Stomach (tissue), 9 donors: ENCODE results near the gene SURF6. TPM values are rescaled to one million over a fixed set of nuclear protein-coding genes. Genes with fewer than 3 reads are reported as not detected.
A peak's percentile ranks its signal among the peaks of the same experiment; 100 is the strongest.

Source experiments
- DNase-seq, 2 donors: peaks; one replicate each; pipeline versions ENCODE4 v3.0.0 to v3.0.0-alpha.2; 2013 to 2019
- H3K27ac ChIP-seq, 5 donors: fragments of 200-600 bp in 4 of 5; sonication (generic) in 4 of 5; one replicate each; pipeline ENCODE4 v1.5.1; 2013 to 2019; ENCODE audit warnings: mild to moderate bottlenecking in 1 of 5, moderate library complexity in 1 of 5
- H3K27me3 ChIP-seq, 3 donors: fragments of 200-600 bp; sonication (generic); one replicate each; pipeline ENCODE4 v1.5.1; 2017 to 2019; ENCODE audit warnings: mixed run types in 1 of 3
- H3K36me3 ChIP-seq, 4 donors: fragments of 200-600 bp; sonication (generic); 1 replicate in 3 of 4; 2 replicates in 1 of 4; pipeline ENCODE4 v1.5.1; 2016 to 2019
- H3K4me1 ChIP-seq, 4 donors: fragments of 200-600 bp; sonication (generic); one replicate each; pipeline ENCODE4 v1.5.1; 2016 to 2019
- H3K4me3 ChIP-seq, 4 donors: fragments of 200-600 bp; sonication (generic) in 3 of 4; one replicate each; pipeline ENCODE4 v1.5.1; 2016 to 2019; ENCODE audit warnings: mild to moderate bottlenecking in 1 of 4
- H3K9me3 ChIP-seq, 4 donors: fragments of 200-600 bp; sonication (generic); one replicate each; pipeline ENCODE4 v1.5.1; 2016 to 2019
- CTCF ChIP-seq, 7 experiments: fragments of 450-650 bp in 4 of 7; fragments of 200-600 bp in 3 of 7; sonication (generic) in 3 of 7; IDR thresholded peaks; one replicate each; pipeline ENCODE4 v1.5.1; 2016 to 2019; ENCODE audit warnings: antibody characterized with exemption in 7 of 7, control low read depth in 2 of 7, mild to moderate bottlenecking in 1 of 7
- EP300 ChIP-seq: sonication (generic); formaldehyde crosslinking; IDR thresholded peaks from one replicate; pipeline ENCODE4 v1.6.1; 2017; ENCODE audit warnings: antibody characterized with exemption
- POLR2A ChIP-seq, 4 donors: fragments of 450-650 bp; IDR thresholded peaks; one replicate each; pipeline ENCODE4 v1.6.1; 2016; ENCODE audit warnings: antibody characterized with exemption in 4 of 4, control low read depth in 2 of 4, mild to moderate bottlenecking in 1 of 4, moderate library complexity in 1 of 4
- POLR2AphosphoS5 ChIP-seq, 3 donors: sonication (generic); formaldehyde crosslinking; IDR thresholded peaks; one replicate each; pipeline ENCODE4 v1.6.1; 2016; ENCODE audit warnings: antibody characterized with exemption in 3 of 3
- WGBS, 5 donors: extraction: QIAGEN DNeasy Blood & Tissue Kit in 3 of 5; methylation state at CpG; one replicate each; pipeline versions ENCODE4 v1.1.5 to v1.1.7; 2013 to 2018; 5-methylcytosine and 5-hydroxymethylcytosine counted together
- intact Hi-C: fragments of 100-400 bp; cut with DNase I; formaldehyde crosslinking; loops from one replicate; pipeline ENCODE4 v1.15.1; 2023; ENCODE audit warnings: low total_unique reads
- polyA plus RNA-seq, 3 donors: library from polyadenylated mRNA; stranded (reverse); fragments of 200-250 nt; gene quantifications; one replicate each; pipeline ENCODE4 v1.2.3, GENCODE V29; 2013
- total RNA-seq, 5 donors: library from RNA; depleted of rRNA; stranded (reverse); fragments of >200 nt; gene quantifications; one replicate each; pipeline versions ENCODE4 v1.1.0 to v1.2.3, GENCODE V29; 2014 to 2016
- donor health status: healthy with polysubstance abuse.
- donor health status: Bipolar disorder and iron deficiency.
- donor health status: healthy.

The SURF6 gene
- total and polyA plus RNA-seq, 8 donors = 2.9 to 138 (median 14.1) TPM

- no peak overlapping the region for H3K27ac ChIP-seq
- 76 to 81% (median 78%) methylated on average over 10 to 23 of the region's 23 CpGs for WGBS, 5 donors
- peaks cover 0 to 42% (median 0%) of the 10 kb centered on the region in 3 donors for H3K27me3 ChIP-seq
- DNase-seq = no peak
- H3K4me1 ChIP-seq = no peaks in the 10 kb centered on the region
- H3K36me3 ChIP-seq = no peaks in the 10 kb centered on the region
- TF ChIP-seq POLR2A (IDR thresholded peaks at IDR 0.05) = no peak
- no peak for TF ChIP-seq CTCF (IDR thresholded peaks at IDR 0.05)
- TF ChIP-seq EP300 = no peak
- no peak for TF ChIP-seq POLR2AphosphoS5 (IDR thresholded peaks at IDR 0.05)
- intact Hi-C loops = no loop called here
- H3K9me3 ChIP-seq = no peaks in the 10 kb centered on the region
- no peak overlapping the region for H3K4me3 ChIP-seq
Measured at GRCh38 chr9:133305731-133306130, 30.3 kb downstream of the SURF6 start.

GRCh38 chr9:133304477-133305377 lies 31.3 kb downstream of the SURF6 start:
- no peak for DNase-seq
- Histone ChIP-seq H3K27me3 (peaks cover 0 to 42% (median 0%) of the 10 kb centered on the region in 3 donors), H3K4me1 (no peaks in the 10 kb centered on the region), H3K4me3 (no peak overlapping the region), H3K36me3 (no peaks in the 10 kb centered on the region), H3K9me3 (no peaks in the 10 kb centered on the region), H3K27ac (no peak overlapping the region)
- 83 to 89% (median 87%) methylated on average over 34 to 38 of the region's 38 CpGs for WGBS, 5 donors
- intact Hi-C loops = no loop called here
- TF ChIP-seq CTCF (IDR thresholded peaks at IDR 0.05) (no peak), POLR2AphosphoS5 (IDR thresholded peaks at IDR 0.05) (no peak), EP300 (no peak), POLR2A (IDR thresholded peaks at IDR 0.05) (no peak)

GRCh38 chr9:133304158-133304470 lies 31.9 kb downstream of the SURF6 start:
- Histone ChIP-seq H3K27me3 (peaks cover 0 to 45% (median 0%) of the 10 kb centered on the region in 3 donors), H3K36me3 (no peaks in the 10 kb centered on the region), H3K4me3 (no peak overlapping the region), H3K4me1 (no peaks in the 10 kb centered on the region), H3K27ac (no peak overlapping the region), H3K9me3 (no peaks in the 10 kb centered on the region)
- intact Hi-C loops = no loop called here
- DNase-seq = peak in 1 of 2 donors; percentile 21
- no peak for TF ChIP-seq POLR2A (IDR thresholded peaks at IDR 0.05)
- no peak for TF ChIP-seq EP300
- no peak for TF ChIP-seq POLR2AphosphoS5 (IDR thresholded peaks at IDR 0.05)
- no peak for TF ChIP-seq CTCF (IDR thresholded peaks at IDR 0.05)
- 72 to 80% (median 76%) methylated on average over 7 to 13 of the region's 13 CpGs for WGBS, 5 donors

GRCh38 chr9:133303266-133304157 lies 32.5 kb downstream of the SURF6 start:
- Histone ChIP-seq H3K9me3 (no peaks in the 10 kb centered on the region), H3K4me3 (no peak overlapping the region), H3K27me3 (peaks cover 0 to 49% (median 0%) of the 10 kb centered on the region in 3 donors), H3K27ac (no peak overlapping the region), H3K36me3 (no peaks in the 10 kb centered on the region), H3K4me1 (no peaks in the 10 kb centered on the region)
- intact Hi-C loops = no loop called here
- WGBS, 5 donors = 74 to 82% (median 79%) methylated on average over 17 to 26 of the region's 26 CpGs
- peak in 1 of 2 donors; percentile 14 for DNase-seq
- TF ChIP-seq POLR2A (IDR thresholded peaks at IDR 0.05) = no peak
- TF ChIP-seq EP300 = no peak
- TF ChIP-seq POLR2AphosphoS5 (IDR thresholded peaks at IDR 0.05) = no peak
- TF ChIP-seq CTCF (IDR thresholded peaks at IDR 0.05) = no peak
